ENCODE data around the gene ZNF548.

Gene ZNF548

GRCh38 chr19:57376151-57376550 is 13.5 kb upstream of the ZNF548 start:
- TF ChIP-seq ZNF274 (IDR thresholded peaks at IDR 0.05; ENCODE audit: low read depth, low read length), result no peak
- H3K4me3 ChIP-seq (ENCODE audit: low read length), result no peak overlapping the region

- no peak overlapping the region for H3K4me3 ChIP-seq (ENCODE audit: low read length)
- TF ChIP-seq ZNF274 (IDR thresholded peaks at IDR 0.05; ENCODE audit: low read depth, low read length), result peak; percentile 61; the same call in 1 of the 2 replicates
Measured at GRCh38 chr19:57377498-57378146, 12.0 kb upstream of the ZNF548 start.

- no peak overlapping the region for H3K4me3 ChIP-seq (ENCODE audit: low read length)
- TF ChIP-seq ZNF274 (IDR thresholded peaks at IDR 0.05; ENCODE audit: low read depth, low read length), result no peak
Measured at GRCh38 chr19:57380923-57381322, 8.7 kb upstream of the ZNF548 start.

- H3K4me3 ChIP-seq (ENCODE audit: low read length), result no peak overlapping the region
- TF ChIP-seq ZNF274 (IDR thresholded peaks at IDR 0.05; ENCODE audit: low read depth, low read length), result no peak
Measured at GRCh38 chr19:57382806-57383488, 6.7 kb upstream of the ZNF548 start.

DNA sequence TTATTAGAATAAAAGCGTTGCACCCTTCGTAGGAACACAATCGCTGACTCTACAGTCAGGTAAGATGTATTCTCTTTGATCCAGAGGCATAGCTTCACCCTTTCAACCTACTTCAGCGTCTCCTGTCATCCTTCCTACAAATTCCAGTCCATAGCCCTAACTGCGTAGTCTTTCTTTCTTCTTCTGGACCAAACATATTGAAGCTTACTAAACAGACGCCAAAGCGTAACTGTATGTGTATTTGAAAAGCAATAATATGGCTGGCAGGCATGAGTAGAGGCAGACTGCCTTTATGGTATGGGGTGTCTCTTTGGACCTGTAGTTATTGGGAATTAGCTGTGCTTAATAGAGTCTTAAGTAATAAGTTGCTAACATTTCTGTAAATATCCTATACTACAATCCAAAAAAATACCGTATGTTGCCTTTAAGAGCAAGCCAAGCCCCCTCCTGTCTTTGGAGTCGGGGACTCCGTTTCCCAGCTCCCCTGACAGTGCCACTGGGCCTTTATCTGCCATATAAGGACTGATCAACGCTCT is 392 bp upstream of the ZNF548 start:
- H3K4me3 ChIP-seq (ENCODE audit: low read length), result peak overlapping the region; percentile 1
- no peak for TF ChIP-seq ZNF274 (IDR thresholded peaks at IDR 0.05; ENCODE audit: low read depth, low read length)

GRCh38 chr19:57395710-57396109 is 6.1 kb downstream of the ZNF548 start:
- no peak overlapping the region for H3K4me3 ChIP-seq (ENCODE audit: low read length)
- TF ChIP-seq ZNF274 (IDR thresholded peaks at IDR 0.05; ENCODE audit: low read depth, low read length), result no peak

DNA sequence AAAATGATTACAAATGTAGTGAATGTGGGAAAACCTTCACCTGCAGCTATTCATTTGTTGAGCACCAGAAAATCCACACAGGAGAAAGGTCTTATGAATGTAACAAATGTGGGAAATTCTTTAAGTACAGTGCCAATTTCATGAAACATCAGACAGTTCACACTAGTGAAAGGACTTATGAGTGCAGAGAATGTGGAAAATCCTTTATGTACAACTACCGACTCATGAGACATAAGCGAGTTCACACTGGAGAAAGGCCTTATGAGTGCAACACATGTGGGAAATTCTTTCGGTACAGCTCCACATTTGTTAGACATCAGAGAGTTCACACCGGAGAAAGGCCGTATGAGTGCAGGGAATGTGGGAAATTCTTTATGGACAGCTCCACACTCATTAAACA is 9.2 kb downstream of the ZNF548 start:
- TF ChIP-seq ZNF274 (IDR thresholded peaks at IDR 0.05; ENCODE audit: low read depth, low read length), result no peak
- no peak overlapping the region for H3K4me3 ChIP-seq (ENCODE audit: low read length)

GRCh38 chr19:57403737-57404563 is 14.3 kb downstream of the ZNF548 start:
- H3K4me3 ChIP-seq (ENCODE audit: low read length), result no peak overlapping the region
- no peak for TF ChIP-seq ZNF274 (IDR thresholded peaks at IDR 0.05; ENCODE audit: low read depth, low read length)

DNA sequence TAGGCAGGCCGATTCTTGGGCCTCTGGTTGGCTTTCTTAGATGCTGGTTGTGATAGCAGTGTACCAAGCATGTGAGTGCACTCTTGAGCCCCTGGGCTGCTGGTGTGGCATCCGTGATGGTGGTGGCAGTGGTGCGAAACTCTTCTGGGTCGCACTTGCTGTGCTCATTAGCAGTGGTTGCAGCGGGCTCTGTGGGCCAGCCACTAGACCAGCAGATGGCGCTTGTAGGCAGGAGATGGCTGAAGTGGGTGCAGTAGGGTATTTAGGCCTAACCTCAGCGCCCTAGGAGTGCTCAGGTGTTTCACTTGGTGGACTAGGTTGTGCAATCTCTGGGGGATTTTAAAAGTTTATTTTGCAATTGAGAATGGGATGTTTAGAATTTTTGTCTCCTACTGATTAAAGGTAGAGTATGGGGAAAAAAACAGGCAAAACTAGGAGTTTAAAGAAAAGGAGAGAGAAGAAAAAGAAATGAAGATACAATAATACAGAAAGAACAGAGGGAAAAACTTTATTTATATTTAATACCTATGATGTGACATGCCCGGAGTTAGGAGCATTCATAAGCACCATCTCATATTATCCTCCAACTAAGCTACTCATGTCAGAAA is 17.0 kb downstream of the ZNF548 start:
- TF ChIP-seq ZNF274 (IDR thresholded peaks at IDR 0.05; ENCODE audit: low read depth, low read length), result no peak
- H3K4me3 ChIP-seq (ENCODE audit: low read length), result no peak overlapping the region

DNA sequence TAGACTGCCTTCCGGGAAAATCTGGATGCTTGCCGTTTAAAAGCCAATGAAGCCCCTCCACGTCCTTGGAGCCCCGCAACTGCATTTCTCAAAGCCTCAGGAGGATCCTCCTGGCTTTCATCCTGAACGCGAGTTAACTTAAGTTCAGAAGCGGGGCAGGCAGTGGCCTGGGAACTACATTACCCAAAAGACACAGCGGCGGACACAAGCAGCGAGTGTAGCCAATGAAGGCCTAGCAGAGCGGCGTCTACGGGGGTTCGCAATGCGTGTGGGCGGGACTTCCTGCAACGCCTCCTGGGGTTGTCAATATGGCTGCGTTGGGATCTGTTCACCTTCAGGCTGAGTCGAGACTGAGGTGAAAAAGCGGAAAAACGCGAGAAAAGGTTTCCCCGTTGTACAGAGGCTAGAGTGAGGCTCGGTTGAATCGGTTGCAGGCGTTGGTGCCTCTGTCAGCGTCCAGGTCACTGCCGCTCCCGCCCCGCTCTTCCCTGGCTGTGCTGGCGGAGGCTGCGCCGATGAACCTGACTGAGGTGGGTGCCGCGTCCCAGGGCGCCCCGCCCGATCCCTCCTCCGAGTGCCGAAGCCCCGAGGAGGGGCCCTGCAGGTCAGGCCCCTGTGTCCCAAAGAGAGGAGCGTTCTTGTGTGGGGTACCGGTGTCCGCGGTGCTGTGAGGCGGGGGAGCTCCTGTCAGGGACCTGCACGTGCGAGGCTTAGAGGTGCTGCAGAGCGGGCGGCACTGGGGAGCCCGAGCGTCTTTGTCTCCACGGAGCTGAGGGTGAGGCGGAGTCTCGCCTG is 21.4 kb downstream of the ZNF548 start, which contains the start of gene ZNF17:
Gene ZNF17, plus strand, starts transcription at position 285 of the 795 bp plus-strand sequence. CDS start 2,455 bp downstream, outside the sequence.
- H3K4me3 ChIP-seq (ENCODE audit: low read length), result peak within 1 kb of the TSS; percentile 83

DNA sequence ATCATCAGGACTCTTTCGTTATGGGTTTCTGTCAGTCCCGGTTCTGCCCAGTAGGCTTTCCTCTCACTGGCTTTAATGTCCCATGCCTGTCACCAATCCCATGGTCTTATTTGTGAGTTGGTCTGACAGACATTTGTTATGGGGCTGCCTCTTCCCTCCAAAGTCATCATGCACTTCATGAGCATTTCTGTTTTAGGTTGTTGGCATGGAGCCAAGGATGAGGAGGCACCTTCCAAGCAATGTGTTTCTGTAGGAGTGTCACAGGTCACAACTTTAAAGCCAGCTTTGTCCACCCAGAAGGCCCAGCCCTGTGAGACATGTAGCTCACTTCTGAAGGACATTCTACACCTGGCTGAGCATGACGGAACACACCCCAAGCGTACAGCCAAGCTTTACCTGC is 29.8 kb downstream of the ZNF548 start:
- H3K4me3 ChIP-seq (ENCODE audit: low read length), result no peak overlapping the region
- no peak for TF ChIP-seq ZNF274 (IDR thresholded peaks at IDR 0.05; ENCODE audit: low read depth, low read length)

More for the DNA sequence above, 21.4 kb downstream of the ZNF548 start, which contains the start of gene ZNF17:
- TF ChIP-seq ZNF274 (IDR thresholded peaks at IDR 0.05; ENCODE audit: low read depth, low read length), result no peak

DNA sequence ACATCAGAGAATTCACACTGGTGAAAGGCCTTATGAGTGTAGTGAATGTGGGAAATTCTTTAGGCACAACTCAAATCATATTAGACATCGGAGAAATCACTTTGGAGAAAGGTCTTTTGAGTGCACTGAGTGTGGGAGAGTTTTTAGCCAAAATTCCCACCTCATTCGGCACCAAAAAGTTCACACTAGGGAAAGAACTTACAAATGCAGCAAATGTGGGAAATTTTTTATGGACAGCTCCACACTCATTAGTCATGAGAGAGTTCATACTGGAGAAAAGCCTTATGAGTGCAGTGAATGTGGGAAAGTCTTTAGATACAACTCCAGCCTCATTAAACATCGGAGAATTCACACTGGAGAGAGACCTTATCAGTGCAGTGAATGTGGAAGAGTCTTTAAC is 31.4 kb downstream of the ZNF548 start:
- TF ChIP-seq ZNF274 (IDR thresholded peaks at IDR 0.05; ENCODE audit: low read depth, low read length), result no peak
- H3K4me3 ChIP-seq (ENCODE audit: low read length), result no peak overlapping the region

DNA sequence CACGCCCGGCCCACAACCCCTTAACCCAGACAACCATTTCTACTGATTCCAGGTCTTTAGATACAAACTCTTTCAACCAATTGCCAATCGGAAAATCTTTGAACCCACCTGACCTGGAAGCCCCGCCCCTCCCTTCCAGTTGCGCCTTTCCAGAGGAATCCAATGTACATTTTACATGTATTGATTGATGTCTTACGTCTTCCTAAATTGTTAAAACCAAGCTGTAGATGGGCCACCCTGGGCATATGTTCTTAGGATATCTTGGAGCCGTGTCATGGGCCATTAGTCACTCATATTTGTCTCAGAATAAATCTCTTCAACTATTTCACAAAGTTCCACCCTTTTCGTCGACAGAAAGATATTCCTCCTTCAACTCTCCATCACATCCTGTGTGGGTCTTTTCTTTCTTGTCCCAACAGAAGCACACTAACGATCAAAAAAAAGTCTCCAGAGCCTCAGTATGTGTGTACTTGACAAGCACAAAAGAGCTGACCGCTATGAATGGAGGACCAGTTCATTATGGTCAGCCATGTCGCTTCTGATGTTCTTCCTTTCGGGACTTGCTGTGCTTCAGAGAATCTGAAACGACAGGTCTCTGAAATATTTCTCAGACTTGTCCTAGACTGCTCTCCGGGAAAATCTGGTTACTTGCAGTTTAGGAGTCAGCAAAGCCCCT is 44.9 kb downstream of the ZNF548 start:
- no peak for TF ChIP-seq ZNF274 (IDR thresholded peaks at IDR 0.05; ENCODE audit: low read depth, low read length)
- H3K4me3 ChIP-seq (ENCODE audit: low read length), result peak overlapping the region; percentile 81

All from GM08714 (cell line).